Measurements from ENCODE around the gene UVSSA.
"Not testable (repeated sequence)": the region's sequence is repeated elsewhere in the genome, so short reads cannot be mapped to it uniquely, and the experiment has no call there.

Gene UVSSA

GRCh38 chr4:1324443-1325175, 22.4 kb upstream of the UVSSA start:
- not testable (repeated sequence) for H3K9ac ChIP-seq (ENCODE audit: low read depth, low read length); H3K9me3 ChIP-seq (ENCODE audit: control insufficient read depth, insufficient read depth, low read length); H3K36me3 ChIP-seq (ENCODE audit: insufficient read depth, low read length); H3K4me1 ChIP-seq (ENCODE audit: insufficient read depth, low read length)

- Histone ChIP-seq H3K4me1 (ENCODE audit: insufficient read depth, low read length) (no peaks in the 10 kb centered on the region), H3K9me3 (ENCODE audit: control insufficient read depth, insufficient read depth, low read length) (no peaks in the 10 kb centered on the region)
These were observed 21.9 kb upstream of the UVSSA start for GRCh38 chr4:1325176-1325480.

GRCh38 chr4:1325681-1326635, 21.1 kb upstream of the UVSSA start:
- no peak overlapping the region for H3K9ac ChIP-seq (ENCODE audit: low read depth, low read length)
- H3K9me3 ChIP-seq (ENCODE audit: control insufficient read depth, insufficient read depth, low read length): no peaks in the 10 kb centered on the region
- H3K4me1 ChIP-seq (ENCODE audit: insufficient read depth, low read length): no peaks in the 10 kb centered on the region
- H3K36me3 ChIP-seq (ENCODE audit: insufficient read depth, low read length): peaks cover 5% of the 10 kb centered on the region; the same call in 1 of the 2 replicates

More at GRCh38 chr4:1325176-1325480, 21.9 kb upstream of the UVSSA start:
- Histone ChIP-seq H3K9ac (ENCODE audit: low read depth, low read length) (no peak overlapping the region), H3K36me3 (ENCODE audit: insufficient read depth, low read length) (peaks cover 5% of the 10 kb centered on the region; the same call in 1 of the 2 replicates)

- H3K9ac ChIP-seq (ENCODE audit: low read depth, low read length): no peak overlapping the region
- H3K36me3 ChIP-seq (ENCODE audit: insufficient read depth, low read length): peaks cover 5% of the 10 kb centered on the region; the same call in 1 of the 2 replicates
- H3K9me3 ChIP-seq (ENCODE audit: control insufficient read depth, insufficient read depth, low read length): no peaks in the 10 kb centered on the region
- H3K4me1 ChIP-seq (ENCODE audit: insufficient read depth, low read length): no peaks in the 10 kb centered on the region
These were observed 20.1 kb upstream of the UVSSA start for GRCh38 chr4:1326751-1327525.

- H3K36me3 ChIP-seq (ENCODE audit: insufficient read depth, low read length): 0 out of 2 replicates have a peak, but pooled peaks cover 5% of the 10 kb centered on the region
- no peaks in the 10 kb centered on the region for H3K9me3 ChIP-seq (ENCODE audit: control insufficient read depth, insufficient read depth, low read length)
- H3K4me1 ChIP-seq (ENCODE audit: insufficient read depth, low read length): no peaks in the 10 kb centered on the region
- no peak overlapping the region for H3K9ac ChIP-seq (ENCODE audit: low read depth, low read length)
These were observed 19.3 kb upstream of the UVSSA start for GRCh38 chr4:1327526-1328266.

- no peak overlapping the region for H3K9ac ChIP-seq (ENCODE audit: low read depth, low read length)
- H3K9me3 ChIP-seq (ENCODE audit: control insufficient read depth, insufficient read depth, low read length): no peaks in the 10 kb centered on the region
- H3K36me3 ChIP-seq (ENCODE audit: insufficient read depth, low read length): 0 out of 2 replicates have a peak, but pooled peaks cover 5% of the 10 kb centered on the region
- no peaks in the 10 kb centered on the region for H3K4me1 ChIP-seq (ENCODE audit: insufficient read depth, low read length)
These were observed 18.5 kb upstream of the UVSSA start for GRCh38 chr4:1328267-1329155.

GRCh38 chr4:1329408-1330371, 17.3 kb upstream of the UVSSA start:
- Histone ChIP-seq H3K9ac (ENCODE audit: low read depth, low read length) (no peak overlapping the region), H3K4me1 (ENCODE audit: insufficient read depth, low read length) (no peaks in the 10 kb centered on the region), H3K9me3 (ENCODE audit: control insufficient read depth, insufficient read depth, low read length) (no peaks in the 10 kb centered on the region), H3K36me3 (ENCODE audit: insufficient read depth, low read length) (peaks cover 7% of the 10 kb centered on the region; the same call in 1 of the 2 replicates)

- Histone ChIP-seq H3K4me1 (ENCODE audit: insufficient read depth, low read length) (no peaks in the 10 kb centered on the region), H3K9me3 (ENCODE audit: control insufficient read depth, insufficient read depth, low read length) (no peaks in the 10 kb centered on the region), H3K36me3 (ENCODE audit: insufficient read depth, low read length) (peaks cover 13% of the 10 kb centered on the region; the same call in 1 of the 2 replicates), H3K9ac (ENCODE audit: low read depth, low read length) (no peak overlapping the region)
These were observed 16.0 kb upstream of the UVSSA start for GRCh38 chr4:1330761-1331590.

- H3K4me1 ChIP-seq (ENCODE audit: insufficient read depth, low read length): no peaks in the 10 kb centered on the region
- peaks cover 16% of the 10 kb centered on the region; the same call in 1 of the 2 replicates for H3K36me3 ChIP-seq (ENCODE audit: insufficient read depth, low read length)
- H3K9me3 ChIP-seq (ENCODE audit: control insufficient read depth, insufficient read depth, low read length): no peaks in the 10 kb centered on the region
- no peak overlapping the region for H3K9ac ChIP-seq (ENCODE audit: low read depth, low read length)
These were observed 15.2 kb upstream of the UVSSA start for GRCh38 chr4:1331591-1332353.

- Histone ChIP-seq H3K36me3 (ENCODE audit: insufficient read depth, low read length) (peaks cover 15% of the 10 kb centered on the region; the same call in 1 of the 2 replicates), H3K4me1 (ENCODE audit: insufficient read depth, low read length) (no peaks in the 10 kb centered on the region), H3K9me3 (ENCODE audit: control insufficient read depth, insufficient read depth, low read length) (no peaks in the 10 kb centered on the region), H3K9ac (ENCODE audit: low read depth, low read length) (no peak overlapping the region)
These were observed 14.3 kb upstream of the UVSSA start for GRCh38 chr4:1332686-1333085.

GRCh38 chr4:1333256-1333655, 13.8 kb upstream of the UVSSA start:
- peaks cover 11% of the 10 kb centered on the region; the same call in 1 of the 2 replicates for H3K36me3 ChIP-seq (ENCODE audit: insufficient read depth, low read length)
- H3K9ac ChIP-seq (ENCODE audit: low read depth, low read length): no peak overlapping the region
- no peaks in the 10 kb centered on the region for H3K9me3 ChIP-seq (ENCODE audit: control insufficient read depth, insufficient read depth, low read length)
- no peaks in the 10 kb centered on the region for H3K4me1 ChIP-seq (ENCODE audit: insufficient read depth, low read length)
